Measurements from ENCODE around the gene SLC37A1.
"Not testable (repeated sequence)": the region's sequence is repeated elsewhere in the genome, so short reads cannot be mapped to it uniquely, and the experiment has no call there.

Gene SLC37A1

DNA sequence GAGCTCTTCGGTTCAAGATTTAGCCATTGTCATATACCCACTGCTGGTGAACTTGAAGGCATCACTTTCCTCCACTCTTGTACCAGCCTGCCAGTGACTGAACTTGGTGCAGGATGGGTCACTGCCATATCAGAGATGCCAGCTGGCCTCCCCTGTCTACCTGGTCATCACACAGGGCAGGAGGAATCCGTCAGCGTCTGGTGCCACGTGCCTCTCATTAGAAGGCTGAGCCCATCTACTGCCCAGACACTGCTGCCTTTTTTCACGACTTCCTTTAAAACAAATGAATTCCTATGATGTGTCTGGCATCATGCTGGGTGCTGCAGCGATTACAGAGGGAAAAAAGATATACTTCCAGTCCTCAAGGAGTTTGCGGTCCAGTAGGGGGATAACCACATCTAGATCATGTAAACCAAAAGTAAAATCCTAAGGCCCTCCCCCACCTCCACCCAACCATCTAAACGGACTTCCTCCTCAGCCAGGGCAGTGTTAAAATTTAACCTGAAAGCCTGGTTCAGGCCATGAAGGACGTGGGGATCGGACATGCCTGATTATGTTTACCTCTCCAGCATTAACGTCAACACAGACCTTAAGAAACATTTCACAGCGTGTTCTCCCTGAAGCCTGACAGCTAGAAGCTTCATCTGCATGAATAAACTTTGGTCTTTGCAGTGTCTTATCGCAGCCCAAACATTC is 110.6 kb downstream of the SLC37A1 start:
- no peak for DNase-seq

DNA sequence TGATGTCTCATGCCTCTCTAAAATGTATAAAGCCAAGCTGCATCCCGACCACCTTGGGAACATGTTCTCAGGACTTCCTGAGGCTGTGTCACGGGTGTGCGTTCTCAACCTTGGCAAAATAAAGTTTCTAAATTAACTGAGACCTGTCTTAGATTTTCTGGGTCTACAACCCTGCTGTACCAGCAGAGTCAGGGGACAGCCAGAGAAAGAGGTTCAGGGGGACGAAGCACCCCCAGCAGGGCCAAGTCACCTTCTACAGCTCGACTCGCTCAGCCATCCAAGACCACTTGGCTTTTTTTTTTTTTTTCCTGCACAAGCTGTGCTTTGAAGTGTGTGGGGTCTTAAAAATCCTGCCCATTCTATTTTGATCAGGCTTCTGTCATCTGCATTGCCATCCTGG is 111.3 kb downstream of the SLC37A1 start:
- no peak for DNase-seq

DNA sequence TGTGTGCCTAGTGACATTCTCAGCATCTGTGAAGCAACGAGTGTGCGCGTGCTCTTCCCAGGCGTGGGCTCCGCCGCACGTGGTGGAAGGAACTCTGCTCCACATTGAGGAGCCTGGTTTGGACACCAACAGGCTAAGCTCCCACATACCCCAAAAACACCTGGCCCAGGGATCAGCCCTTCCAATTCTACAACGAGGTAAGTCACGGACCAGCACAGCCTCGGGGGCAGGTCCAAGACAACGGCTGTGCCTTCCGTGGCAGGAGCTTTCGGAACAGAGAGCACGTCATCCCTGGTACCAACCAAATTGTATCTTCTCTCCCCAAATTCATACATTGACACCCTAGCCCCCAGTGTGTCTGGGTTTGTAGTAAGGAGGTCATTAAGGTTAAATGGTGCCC is 112.5 kb downstream of the SLC37A1 start:
- no peak for DNase-seq

DNA sequence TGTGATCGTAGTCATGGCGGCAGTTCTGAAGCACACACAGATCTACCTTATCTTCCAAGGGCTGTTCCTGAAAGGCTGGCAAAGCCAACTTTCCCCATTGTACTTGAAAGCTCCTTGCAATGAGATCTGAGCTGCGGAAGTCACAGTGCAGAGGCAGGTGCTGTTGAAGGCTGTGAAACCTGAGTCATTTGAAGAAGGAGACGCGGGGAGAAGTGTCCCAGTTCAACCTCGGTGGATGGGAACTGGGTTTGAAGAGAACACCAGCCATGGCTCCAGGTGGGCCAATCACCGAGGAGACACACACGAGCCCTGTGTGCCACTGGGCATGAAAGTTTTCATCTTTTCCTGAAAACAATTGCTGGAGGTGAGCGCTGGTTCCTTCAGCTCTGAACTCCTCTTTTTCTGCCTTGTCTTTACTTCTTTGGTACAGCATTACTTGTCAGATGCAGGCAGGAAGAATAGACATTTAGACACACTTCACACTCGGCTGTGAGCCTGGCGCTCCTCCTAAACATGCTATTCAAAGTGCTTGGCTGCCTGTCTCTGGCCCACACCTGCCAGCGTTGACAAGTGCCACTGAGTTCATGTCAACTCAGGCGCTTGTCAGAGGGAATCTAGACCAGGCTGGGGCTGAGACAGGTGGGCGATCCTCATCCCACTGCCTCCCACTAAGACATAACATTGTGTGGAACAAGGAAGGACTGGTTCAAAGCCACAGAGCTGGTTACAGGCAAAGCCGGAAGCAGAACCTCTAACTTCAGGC is 114.1 kb downstream of the SLC37A1 start:
- DNase-seq = no peak

- DNase-seq = not testable (repeated sequence)
Measured at GRCh38 chr21:42628466-42629061, 114.9 kb downstream of the SLC37A1 start.

DNA sequence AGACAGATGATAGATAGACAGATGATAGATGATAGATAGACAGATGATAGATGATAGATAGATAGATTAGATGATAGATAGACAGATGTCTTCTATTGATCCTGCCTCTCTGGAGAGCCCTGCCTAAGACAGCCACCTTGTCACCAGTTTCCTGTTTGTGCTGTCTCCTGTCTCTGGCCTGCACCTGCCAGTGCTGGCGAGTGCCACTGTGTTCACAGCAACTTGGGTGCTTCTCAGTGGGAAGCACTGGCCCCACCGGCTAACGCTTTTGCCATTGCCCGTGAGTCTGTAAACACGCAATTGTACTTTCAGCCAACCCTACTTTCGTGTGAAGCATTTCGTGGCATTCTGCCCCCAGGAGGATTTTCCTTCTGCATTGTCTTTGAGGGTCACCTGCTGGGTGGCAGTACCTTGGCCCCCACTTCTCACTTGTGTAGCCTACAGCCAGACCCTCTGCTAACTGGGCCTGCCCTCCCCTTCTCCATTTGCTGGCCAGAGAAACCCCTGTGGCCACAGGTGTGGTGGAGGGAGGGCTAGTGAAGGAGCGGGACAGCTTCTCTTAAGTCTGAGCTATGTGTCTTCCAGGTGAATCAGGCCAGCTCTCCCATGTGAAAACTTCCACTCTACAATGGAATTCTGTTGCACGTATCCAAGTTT is 116.4 kb downstream of the SLC37A1 start:
- no peak for DNase-seq

DNA sequence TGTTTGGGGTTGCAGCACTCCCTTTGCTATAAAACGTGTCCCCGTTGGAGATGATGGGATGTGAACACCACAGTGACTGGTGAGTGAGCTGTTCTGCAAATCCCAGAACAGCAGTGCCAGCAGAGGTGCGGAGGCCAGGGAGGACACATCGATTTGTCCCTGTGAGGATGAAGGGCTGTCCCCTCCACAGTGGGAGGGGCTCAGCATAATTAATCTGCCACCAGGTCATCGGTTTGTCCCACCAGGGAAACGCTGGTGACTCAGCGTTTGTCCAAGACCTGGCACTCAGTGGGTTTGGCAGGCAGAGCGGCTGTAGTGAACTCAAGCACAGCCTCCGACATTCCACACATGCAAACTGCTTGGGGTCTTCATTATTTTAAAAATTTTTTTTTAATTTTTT is 117.0 kb downstream of the SLC37A1 start:
- DNase-seq = no peak
